HL-60 (cell line): ENCODE data around the gene LHX2.

Experiments
- CTCF ChIP-seq: IDR thresholded peaks from one replicate; pipeline ENCODE4 v1.5.1; 2011; ENCODE audit warnings: low read length, control low read depth, inconsistent platforms; ENCODE audit not compliant: insufficient read depth
- GABPA ChIP-seq: IDR thresholded peaks from 2 replicates; pipeline ENCODE4 v1.6.1; 2012; ENCODE audit warnings: low read depth
- POLR2AphosphoS5 ChIP-seq: IDR thresholded peaks from 2 replicates; pipeline ENCODE4 v1.6.1; 2012; ENCODE audit warnings: low read depth
- REST ChIP-seq: IDR thresholded peaks from 2 replicates; pipeline ENCODE4 v1.6.1; 2012; ENCODE audit warnings: low read depth; ENCODE audit not compliant: insufficient replicate concordance
- SPI1 ChIP-seq: IDR thresholded peaks from 2 replicates; pipeline ENCODE4 v1.6.1; 2012; ENCODE audit warnings: low read depth, mild to moderate bottlenecking, borderline replicate concordance

GRCh38 chr9:123978981-123979380, 32.6 kb upstream of the LHX2 start:
- no peak for TF ChIP-seq CTCF
- no peak for TF ChIP-seq POLR2AphosphoS5
- no peak for TF ChIP-seq SPI1
- TF ChIP-seq REST = no peak
- TF ChIP-seq GABPA = no peak
